ENCODE results near the gene PPP2R2C. TPM values are rescaled to one million over a fixed set of nuclear protein-coding genes. Genes with fewer than 3 reads are reported as not detected.

Gene PPP2R2C
- total and polyA plus RNA-seq, 2 donors (not counting 1 experiment from before 2014, with no cell fraction given): 0.10 to 0.17 TPM

- no peaks in the 10 kb centered on the region for H3K79me2 ChIP-seq (ENCODE audit: control insufficient read depth, insufficient read depth, low read length)
- no peaks in the 10 kb centered on the region for H3K9me3 ChIP-seq (ENCODE audit: control insufficient read depth, insufficient read depth, low read depth, low read length)
- TF ChIP-seq EZH2 (IDR thresholded peaks at IDR 0.05; ENCODE audit: low read length, missing control alignments): no peak
- no peak for TF ChIP-seq CTCF (conservative IDR thresholded peaks at IDR 0.05 in 1 of 2, IDR thresholded peaks at IDR 0.05 in 1 of 2; ENCODE audit: low read depth in 1 of 2, low read length in 2 of 2)
- no peak overlapping the region for H3K4me2 ChIP-seq (ENCODE audit: extremely low read depth, insufficient read depth, low read length)
- no peak overlapping the region for H3K9ac ChIP-seq (ENCODE audit: insufficient read depth, low read length)
- no peaks in the 10 kb centered on the region for H3K27me3 ChIP-seq (ENCODE audit: control insufficient read depth, insufficient read depth, low read length)
- no peaks in the 10 kb centered on the region for H3K36me3 ChIP-seq (ENCODE audit: control insufficient read depth, insufficient read depth, low read length)
- H4K20me1 ChIP-seq (ENCODE audit: control insufficient read depth, extremely low read depth, insufficient read depth, low read length): no peaks in the 10 kb centered on the region
- no peaks in the 10 kb centered on the region for H3K4me1 ChIP-seq (ENCODE audit: control insufficient read depth, extremely low read depth, insufficient read depth, low read length)
- H3K4me3 ChIP-seq (replicated peaks in 1 of 4; ENCODE audit: control extremely low read depth in 1 of 4, insufficient read depth in 1 of 4, low read depth in 3 of 4, low read length in 4 of 4): no peak overlapping the region
- no peak overlapping the region for H3K27ac ChIP-seq (ENCODE audit: insufficient read depth, low read length)
- no peak overlapping the region for H2AFZ ChIP-seq (ENCODE audit: low read length)
- DNase-seq (ENCODE audit: low read depth in 2 of 2): no peak
Measured at GRCh38 chr4:6386091-6386490, 86.3 kb downstream of the PPP2R2C start.

- H3K9ac ChIP-seq (ENCODE audit: insufficient read depth, low read length): no peak overlapping the region
- no peaks in the 10 kb centered on the region for H4K20me1 ChIP-seq (ENCODE audit: control insufficient read depth, extremely low read depth, insufficient read depth, low read length)
- no peak overlapping the region for H3K4me3 ChIP-seq (replicated peaks in 1 of 4; ENCODE audit: control extremely low read depth in 1 of 4, insufficient read depth in 1 of 4, low read depth in 3 of 4, low read length in 4 of 4)
- H2AFZ ChIP-seq (ENCODE audit: low read length): no peak overlapping the region
- no peaks in the 10 kb centered on the region for H3K79me2 ChIP-seq (ENCODE audit: control insufficient read depth, insufficient read depth, low read length)
- H3K4me2 ChIP-seq (ENCODE audit: extremely low read depth, insufficient read depth, low read length): no peak overlapping the region
- no peaks in the 10 kb centered on the region for H3K9me3 ChIP-seq (ENCODE audit: control insufficient read depth, insufficient read depth, low read depth, low read length)
- no peaks in the 10 kb centered on the region for H3K27me3 ChIP-seq (ENCODE audit: control insufficient read depth, insufficient read depth, low read length)
- DNase-seq (ENCODE audit: low read depth in 2 of 2): no peak
- no peaks in the 10 kb centered on the region for H3K4me1 ChIP-seq (ENCODE audit: control insufficient read depth, extremely low read depth, insufficient read depth, low read length)
- TF ChIP-seq EZH2 (IDR thresholded peaks at IDR 0.05; ENCODE audit: low read length, missing control alignments) (no peak), CTCF (conservative IDR thresholded peaks at IDR 0.05 in 1 of 2, IDR thresholded peaks at IDR 0.05 in 1 of 2; ENCODE audit: low read depth in 1 of 2, low read length in 2 of 2) (no peak)
- no peaks in the 10 kb centered on the region for H3K36me3 ChIP-seq (ENCODE audit: control insufficient read depth, insufficient read depth, low read length)
- no peak overlapping the region for H3K27ac ChIP-seq (ENCODE audit: insufficient read depth, low read length)
Measured at GRCh38 chr4:6385288-6385687, 87.1 kb downstream of the PPP2R2C start.

GRCh38 chr4:6384541-6384940 lies 87.9 kb downstream of the PPP2R2C start:
- no peak overlapping the region for H3K4me2 ChIP-seq (ENCODE audit: extremely low read depth, insufficient read depth, low read length)
- H3K9ac ChIP-seq (ENCODE audit: insufficient read depth, low read length): no peak overlapping the region
- no peaks in the 10 kb centered on the region for H4K20me1 ChIP-seq (ENCODE audit: control insufficient read depth, extremely low read depth, insufficient read depth, low read length)
- H3K4me3 ChIP-seq (replicated peaks in 1 of 4; ENCODE audit: control extremely low read depth in 1 of 4, insufficient read depth in 1 of 4, low read depth in 3 of 4, low read length in 4 of 4): no peak overlapping the region
- H3K9me3 ChIP-seq (ENCODE audit: control insufficient read depth, insufficient read depth, low read depth, low read length): no peaks in the 10 kb centered on the region
- H3K79me2 ChIP-seq (ENCODE audit: control insufficient read depth, insufficient read depth, low read length): no peaks in the 10 kb centered on the region
- H3K27me3 ChIP-seq (ENCODE audit: control insufficient read depth, insufficient read depth, low read length): no peaks in the 10 kb centered on the region
- H2AFZ ChIP-seq (ENCODE audit: low read length): no peak overlapping the region
- no peaks in the 10 kb centered on the region for H3K36me3 ChIP-seq (ENCODE audit: control insufficient read depth, insufficient read depth, low read length)
- DNase-seq (ENCODE audit: low read depth in 2 of 2): no peak
- H3K27ac ChIP-seq (ENCODE audit: insufficient read depth, low read length): no peak overlapping the region
- TF ChIP-seq EZH2 (IDR thresholded peaks at IDR 0.05; ENCODE audit: low read length, missing control alignments) (no peak), CTCF (conservative IDR thresholded peaks at IDR 0.05 in 1 of 2, IDR thresholded peaks at IDR 0.05 in 1 of 2; ENCODE audit: low read depth in 1 of 2, low read length in 2 of 2) (no peak)
- no peaks in the 10 kb centered on the region for H3K4me1 ChIP-seq (ENCODE audit: control insufficient read depth, extremely low read depth, insufficient read depth, low read length)
